A549 (cell line): ENCODE results near the gene SWAP70. TPM values are rescaled to one million over a fixed set of nuclear protein-coding genes. Genes with fewer than 3 reads are reported as not detected.
A peak's percentile ranks its signal among the peaks of the same experiment; 100 is the strongest.

ENCODE experiments used
- ATAC-seq, 2 experiments: fragments of 200-7000 bp in 1 of 2; fragments of >200 bp in 1 of 2; cut with Nextera tagmentation in 1 of 2; cut with Tn5 transposase in 1 of 2; 3 replicates each; pipeline versions ENCODE4 v1.8.0 to v1.9.1; 2018 to 2020; ENCODE audit warnings: mild to moderate bottlenecking in 1 of 2, moderate library complexity in 1 of 2
- CTCF ChIA-PET: fragments of 300-600 bp; sonication (Branson Sonifier 250); formaldehyde crosslinking; extraction: SDS; loops from one replicate; lab custom pipeline; 2021; ENCODE audit warnings: antibody characterized with exemption, inconsistent platforms; lab: Yijun Ruan, JAX
- POLR2A ChIA-PET: fragments of 350-600 bp; formaldehyde crosslinking; extraction: SDS; loops from one replicate; lab custom pipeline; 2021; ENCODE audit warnings: antibody characterized with exemption, inconsistent platforms; lab: Yijun Ruan, JAX
- DNase-seq, 2 experiments: peaks; one replicate each; pipeline versions ENCODE4 v3.0.0 to v3.0.0-alpha.2; 2011 to 2016; ENCODE audit warnings: low read depth in 1 of 2, low spot score in 1 of 2
- FAIRE-seq: peaks from 2 replicates; lab custom pipeline; 2011; peaks lifted over from hg19 to GRCh38; lab: Jason Lieb, UNC
- H3K27ac ChIP-seq, 2 experiments: fragments of >200 bp; sonication (Bioruptor Twin); formaldehyde crosslinking; 3 replicates each; pipeline ENCODE4 v1.5.1; 2016 to 2017
- H3K4me1 ChIP-seq: fragments of >200 bp; sonication (Bioruptor Twin); formaldehyde crosslinking; 3 replicates; pipeline ENCODE4 v1.6.1; 2016
- H3K4me2 ChIP-seq: fragments of >200 bp; sonication (Bioruptor Twin); formaldehyde crosslinking; 3 replicates; pipeline ENCODE4 v1.6.1; 2016
- H3K4me3 ChIP-seq: fragments of >200 bp; sonication (Bioruptor Twin); formaldehyde crosslinking; 3 replicates; pipeline ENCODE4 v1.5.1; 2016
- H3K9me3 ChIP-seq: fragments of >200 bp; sonication (Bioruptor Twin); formaldehyde crosslinking; 3 replicates; pipeline ENCODE4 v1.6.1; 2016
- CHD4 ChIP-seq: fragments of 200-600 bp; sonication (generic); IDR thresholded peaks from 2 replicates; pipeline ENCODE4 v1.6.1; 2016; ENCODE audit warnings: antibody characterized with exemption, mild to moderate bottlenecking, borderline replicate concordance
- EHMT2 ChIP-seq: fragments of 200-600 bp; sonication (generic); IDR thresholded peaks from 2 replicates; pipeline ENCODE4 v1.6.1; 2016; ENCODE audit warnings: antibody characterized with exemption, low read depth, mild to moderate bottlenecking, moderate library complexity
- FOSL2 ChIP-seq, 2 experiments: fragments of 450-650 bp in 1 of 2; fragments of >200 bp in 1 of 2; sonication (Bioruptor Twin) in 1 of 2; formaldehyde crosslinking; IDR thresholded peaks; 2 replicates each; pipeline versions ENCODE4 v1.5.0 to v1.6.1; 2016 to 2020; ENCODE audit warnings: mild to moderate bottlenecking in 1 of 2, moderate library complexity in 1 of 2
- FOXS1 ChIP-seq: fragments of 250-450 bp; sonication (Bioruptor Pico); IDR thresholded peaks from 2 replicates; pipeline ENCODE4 v1.5.0; 2020; ENCODE audit warnings: mild to moderate bottlenecking, moderate library complexity
- HOXA7 ChIP-seq: fragments of 250-450 bp; sonication (Bioruptor Pico); IDR thresholded peaks from 2 replicates; pipeline ENCODE4 v1.5.0; 2020; ENCODE audit warnings: mild to moderate bottlenecking, moderate library complexity
- HOXB5 ChIP-seq: fragments of 250-450 bp; sonication (Bioruptor Pico); IDR thresholded peaks from 2 replicates; pipeline ENCODE4 v1.5.0; 2020; ENCODE audit warnings: mild to moderate bottlenecking, moderate library complexity
- KDM5A ChIP-seq: fragments of 200-600 bp; sonication (generic); IDR thresholded peaks from 2 replicates; pipeline ENCODE4 v1.6.1; 2016; ENCODE audit warnings: antibody characterized with exemption, mild to moderate bottlenecking
- MAX ChIP-seq: IDR thresholded peaks from 2 replicates; pipeline ENCODE4 v1.6.1; 2012
- MYC ChIP-seq: IDR thresholded peaks from 2 replicates; pipeline ENCODE4 v1.6.1; 2012; ENCODE audit warnings: mild to moderate bottlenecking, inconsistent platforms, low read length, improper control_type of control experiment, borderline replicate concordance
- NPAS2 ChIP-seq: fragments of 250-450 bp; sonication (Bioruptor Pico); IDR thresholded peaks from 2 replicates; pipeline ENCODE4 v1.8.0; 2022; ENCODE audit warnings: mild to moderate bottlenecking, moderate library complexity, borderline replicate concordance
- NR3C1 ChIP-seq: fragments of >200 bp; sonication (Bioruptor Twin); formaldehyde crosslinking; IDR thresholded peaks from 3 replicates; pipeline ENCODE4 v1.6.1; 2017
- PHF8 ChIP-seq: fragments of 200-600 bp; sonication (generic); IDR thresholded peaks from 2 replicates; pipeline ENCODE4 v1.6.1; 2016; ENCODE audit warnings: low read depth, mild to moderate bottlenecking, antibody characterized with exemption, moderate library complexity, borderline replicate concordance
- POLR2A ChIP-seq: IDR thresholded peaks from 2 replicates; pipeline ENCODE4 v1.6.1; 2012; ENCODE audit warnings: mild to moderate bottlenecking, low read length
- POLR2AphosphoS2 ChIP-seq: conservative IDR thresholded peaks from 2 replicates; pipeline ENCODE4 v1.6.1; 2012; ENCODE audit warnings: low read length, improper control_type of control experiment, inconsistent platforms
- RFX5 ChIP-seq: fragments of 450-650 bp; IDR thresholded peaks from 2 replicates; pipeline ENCODE4 v1.7.1; 2014; ENCODE audit warnings: antibody characterized with exemption, mild to moderate bottlenecking, moderate library complexity
- RNF2 ChIP-seq: fragments of 200-600 bp; sonication (generic); IDR thresholded peaks from 2 replicates; pipeline ENCODE4 v1.6.1; 2016; ENCODE audit warnings: low read depth, mild to moderate bottlenecking, antibody characterized with exemption, moderate library complexity, borderline replicate concordance
- ZC3H11A ChIP-seq: fragments of 450-650 bp; IDR thresholded peaks from 2 replicates; pipeline ENCODE4 v1.6.1; 2014; ENCODE audit warnings: antibody characterized with exemption, mild to moderate bottlenecking
- ZSCAN20 ChIP-seq: fragments of 250-450 bp; sonication (Bioruptor Pico); IDR thresholded peaks from 2 replicates; pipeline ENCODE4 v1.8.0; 2022; ENCODE audit warnings: mild to moderate bottlenecking, moderate library complexity
- WGBS: methylation state at CpG from one replicate; pipeline ENCODE4 v1.1.6; 2017; ENCODE audit errors: missing lambda C conversion rate; 5-methylcytosine and 5-hydroxymethylcytosine counted together
- polyA minus RNA-seq: library from RNA; depleted of rRNA, polyadenylated mRNA; stranded (reverse); fragments of >200 nt; gene quantifications from 2 replicates; pipeline ENCODE4 v1.2.3, GENCODE V29; 2011; rRNA and poly(A)+ RNA removed
- polyA plus RNA-seq, 4 experiments: library from polyadenylated mRNA; depleted of rRNA in 3 of 4; stranded (reverse); fragments of >200 nt; fragmentation: RNase III in 1 of 4; extraction: RNeasy Plus Mini Kit Qiagen cat#74134 plus additional on column Dnase treatment in 1 of 4; gene quantifications; 2 replicates in 3 of 4; 3 replicates in 1 of 4; pipeline ENCODE4 v1.2.3, GENCODE V29; 2011 to 2017

Gene SWAP70
- polyA plus RNA-seq (2011; rRNA removed) (21.8 and 24.5 TPM in 2 replicates), polyA plus RNA-seq (2017; fragmentation: RNase III; extraction: RNeasy Plus Mini Kit Qiagen cat#74134 plus additional on column Dnase treatment) (23.6 to 25.5 TPM (median 25.2 TPM) in 3 replicates), polyA minus RNA-seq (9.5 and 11.4 TPM in 2 replicates)
- 10.1 and 10.5 TPM in 2 replicates for polyA plus RNA-seq (2012; cell fraction: cytosol; rRNA removed)
- 4.0 and 7.3 TPM in 2 replicates for polyA plus RNA-seq (2012; cell fraction: nucleus; rRNA removed)

GRCh38 chr11:9663699-9664275, at the start of gene SWAP70:
Gene SWAP70, plus strand, starts transcription at chr11:9664077. Its CDS starts 103 bp downstream, at chr11:9664180.
- TF ChIP-seq MAX (peak; percentile 42), POLR2A (peak; percentile 72), ZSCAN20 (CRISPR knock-in tag) (no peak), ZC3H11A (no peak), PHF8 (peak; percentile 22; the same call in 1 of the 2 replicates), MYC (no peak)
- Histone ChIP-seq H3K4me1 (peaks cover 15% of the 10 kb centered on the region; the same call in 2 of the 3 replicates), H3K27ac (peak within 1 kb of the TSS; percentile 93 to 94), H3K4me3 (peak within 1 kb of the TSS; percentile 97), H3K9me3 (peaks cover 10% of the 10 kb centered on the region), H3K4me2 (peak within 1 kb of the TSS; percentile 94)
- POLR2A ChIA-PET, result interaction anchor here (0.6 to 1.6 kb wide), 5 partner anchors 12 to 203 kb away, joined by 3 to 5 read pairs (median 4); partner anchors contain the start of genes WEE1 and ZNF143
- peak; percentile 94 to 95 for ATAC-seq
- WGBS, result 0% methylated on average over 10 of the region's 38 CpGs
- FAIRE-seq, result no peak
- peak; percentile 91 for DNase-seq
- CTCF ChIA-PET, result interaction anchor here (0.5 to 2.1 kb wide), 5 partner anchors 9 to 386 kb away, joined by 3 to 9 read pairs (median 3); no protein-coding TSS in a partner anchor

GRCh38 chr11:9615031-9615451, 48.8 kb upstream of the SWAP70 start:
- DNase-seq (no peak), ATAC-seq (no peak), FAIRE-seq (no peak)
- TF ChIP-seq POLR2AphosphoS2 (no peak), POLR2A (no peak), KDM5A (no peak)
- peak overlapping the region; percentile 42 for H3K4me3 ChIP-seq
- 74% methylated on average over 2 of the region's 2 CpGs for WGBS
- ChIA-PET CTCF (interaction anchor here (0.7 kb wide), 1 partner anchor 133 kb away, joined by 3 read pairs; no protein-coding TSS in a partner anchor), POLR2A (no interaction called here)
- H3K4me2 ChIP-seq, result peak overlapping the region; percentile 95
- peak overlapping the region; percentile 94 to 97 for H3K27ac ChIP-seq
- peaks cover 27% of the 10 kb centered on the region for H3K4me1 ChIP-seq
- no peaks in the 10 kb centered on the region for H3K9me3 ChIP-seq

GRCh38 chr11:9616042-9616675, 47.7 kb upstream of the SWAP70 start:
- Histone ChIP-seq H3K4me2 (no peak overlapping the region), H3K4me1 (peaks cover 27% of the 10 kb centered on the region)
- CTCF ChIA-PET, result interaction anchor here (0.7 to 2.3 kb wide), 2 partner anchors 132 to 142 kb away, joined by 3 to 6 read pairs; no protein-coding TSS in a partner anchor

GRCh38 chr11:9616858-9617257, 47.0 kb upstream of the SWAP70 start:
- WGBS, result 91% methylated on average over 4 of the region's 4 CpGs
- H3K4me2 ChIP-seq, result no peak overlapping the region
- H3K4me3 ChIP-seq, result no peak overlapping the region
- no peaks in the 10 kb centered on the region for H3K9me3 ChIP-seq
- ChIA-PET POLR2A (interaction anchor here (1.7 kb wide), 1 partner anchor 20 kb away, joined by 4 read pairs; no protein-coding TSS in a partner anchor), CTCF (interaction anchor here (2.3 to 4.4 kb wide), 2 partner anchors 131 to 141 kb away, joined by 6 to 31 read pairs; no protein-coding TSS in a partner anchor)
- no peak for DNase-seq
- peaks cover 24% of the 10 kb centered on the region for H3K4me1 ChIP-seq
- no peak for TF ChIP-seq NR3C1
- TF ChIP-seq HOXA7 (CRISPR knock-in tag), result no peak
- TF ChIP-seq FOSL2 (IDR thresholded peaks at IDR 0.05), result no peak
- no peak for TF ChIP-seq FOSL2 (CRISPR knock-in tag; IDR thresholded peaks at IDR 0.05)
- no peak for TF ChIP-seq CHD4
- TF ChIP-seq HOXB5 (CRISPR knock-in tag), result no peak
- TF ChIP-seq EHMT2, result no peak
- TF ChIP-seq FOXS1 (CRISPR knock-in tag), result no peak
- no peak for TF ChIP-seq KDM5A
- TF ChIP-seq RNF2, result no peak
- no peak for TF ChIP-seq RFX5
- TF ChIP-seq, all 56 proteins: peak for 0
- no peak overlapping the region for H3K27ac ChIP-seq
- FAIRE-seq (no peak), ATAC-seq (no peak)

More at GRCh38 chr11:9616042-9616675, 47.7 kb upstream of the SWAP70 start:
- Histone ChIP-seq H3K9me3 (no peaks in the 10 kb centered on the region), H3K4me3 (no peak overlapping the region), H3K27ac (no peak overlapping the region)
- POLR2A ChIA-PET, result no interaction called here
- no peak for FAIRE-seq
- no peak for TF ChIP-seq NPAS2 (CRISPR knock-in tag)
- no peak for ATAC-seq
- WGBS, result 67% methylated on average over 2 of the region's 2 CpGs
- no peak for DNase-seq
